ENCODE measurements around the gene VRK3.

DNA sequence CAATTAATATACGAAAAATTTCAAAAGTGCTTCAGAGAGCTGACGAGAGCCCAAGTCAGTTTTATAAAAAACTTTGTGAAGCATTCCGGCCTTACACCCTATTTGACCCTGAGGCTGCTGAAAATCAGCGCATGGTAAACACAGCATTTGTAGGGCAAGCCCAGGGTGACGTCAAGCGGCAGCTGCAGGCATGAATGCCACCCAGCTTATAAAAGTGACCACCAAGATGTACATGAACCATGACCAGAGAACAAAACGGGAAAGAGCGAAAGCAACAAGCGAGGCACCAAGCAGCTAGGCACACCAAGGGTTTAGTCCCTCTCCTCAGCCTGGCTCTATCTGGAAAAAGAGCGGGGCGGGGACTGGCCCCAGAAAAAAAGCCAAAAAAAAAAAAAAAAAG lies 70.2 kb downstream of the VRK3 start:
- TF ChIP-seq, protein P1, sequence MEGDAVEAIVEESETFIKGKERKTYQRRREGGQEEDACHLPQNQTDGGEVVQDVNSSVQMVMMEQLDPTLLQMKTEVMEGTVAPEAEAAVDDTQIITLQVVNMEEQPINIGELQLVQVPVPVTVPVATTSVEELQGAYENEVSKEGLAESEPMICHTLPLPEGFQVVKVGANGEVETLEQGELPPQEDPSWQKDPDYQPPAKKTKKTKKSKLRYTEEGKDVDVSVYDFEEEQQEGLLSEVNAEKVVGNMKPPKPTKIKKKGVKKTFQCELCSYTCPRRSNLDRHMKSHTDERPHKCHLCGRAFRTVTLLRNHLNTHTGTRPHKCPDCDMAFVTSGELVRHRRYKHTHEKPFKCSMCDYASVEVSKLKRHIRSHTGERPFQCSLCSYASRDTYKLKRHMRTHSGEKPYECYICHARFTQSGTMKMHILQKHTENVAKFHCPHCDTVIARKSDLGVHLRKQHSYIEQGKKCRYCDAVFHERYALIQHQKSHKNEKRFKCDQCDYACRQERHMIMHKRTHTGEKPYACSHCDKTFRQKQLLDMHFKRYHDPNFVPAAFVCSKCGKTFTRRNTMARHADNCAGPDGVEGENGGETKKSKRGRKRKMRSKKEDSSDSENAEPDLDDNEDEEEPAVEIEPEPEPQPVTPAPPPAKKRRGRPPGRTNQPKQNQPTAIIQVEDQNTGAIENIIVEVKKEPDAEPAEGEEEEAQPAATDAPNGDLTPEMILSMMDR (IDR thresholded peaks at IDR 0.05), result no peak
- TF ChIP-seq EZH2 (IDR thresholded peaks at IDR 0.05; ENCODE audit: borderline replicate concordance, insufficient read depth, low read depth, low read length, poor library complexity, severe bottlenecking), result no peak
